Activated T-cell treated with anti-CD3 and anti-CD28 coated beads, Interleukin-2, amount 50 U/mL, for 4 hours (primary cell): ENCODE results near the gene DHX15. TPM values are rescaled to one million over a fixed set of nuclear protein-coding genes. Genes with fewer than 3 reads are reported as not detected.

Experiments
- ATAC-seq, 2 donors: fragments of 200-7000 bp; cut with Tn5 transposase; one replicate each; pipeline ENCODE4 v1.10.0; 2021
- DNase-seq: peaks from one replicate; pipeline ENCODE4 v3.0.0-alpha.2; 2020
- H3K27me3 Mint-ChIP-seq: one replicate; pipeline ENCODE4 v1.8.0; 2021; ENCODE audit warnings: low read depth, mixed read lengths
- H3K36me3 Mint-ChIP-seq: one replicate; pipeline ENCODE4 v1.8.0; 2022; ENCODE audit warnings: mixed read lengths; ENCODE audit not compliant: insufficient read depth
- H3K4me1 Mint-ChIP-seq: one replicate; pipeline ENCODE4 v1.8.0; 2021; ENCODE audit warnings: low read depth, mixed read lengths
- H3K4me3 Mint-ChIP-seq: one replicate; pipeline ENCODE4 v1.8.0; 2021; ENCODE audit warnings: mild to moderate bottlenecking, moderate library complexity, mixed read lengths
- H3K9me3 Mint-ChIP-seq: one replicate; pipeline ENCODE4 v1.8.0; 2021; ENCODE audit warnings: mixed read lengths
- total RNA-seq, 3 donors: library from RNA; stranded (reverse); gene quantifications; one replicate each; pipeline ENCODE4 v1.2.1, GENCODE V29; 2021

DHX15 gene
- total RNA-seq, 3 donors from 2014 or later: 235 to 268 (median 261) TPM

DNA sequence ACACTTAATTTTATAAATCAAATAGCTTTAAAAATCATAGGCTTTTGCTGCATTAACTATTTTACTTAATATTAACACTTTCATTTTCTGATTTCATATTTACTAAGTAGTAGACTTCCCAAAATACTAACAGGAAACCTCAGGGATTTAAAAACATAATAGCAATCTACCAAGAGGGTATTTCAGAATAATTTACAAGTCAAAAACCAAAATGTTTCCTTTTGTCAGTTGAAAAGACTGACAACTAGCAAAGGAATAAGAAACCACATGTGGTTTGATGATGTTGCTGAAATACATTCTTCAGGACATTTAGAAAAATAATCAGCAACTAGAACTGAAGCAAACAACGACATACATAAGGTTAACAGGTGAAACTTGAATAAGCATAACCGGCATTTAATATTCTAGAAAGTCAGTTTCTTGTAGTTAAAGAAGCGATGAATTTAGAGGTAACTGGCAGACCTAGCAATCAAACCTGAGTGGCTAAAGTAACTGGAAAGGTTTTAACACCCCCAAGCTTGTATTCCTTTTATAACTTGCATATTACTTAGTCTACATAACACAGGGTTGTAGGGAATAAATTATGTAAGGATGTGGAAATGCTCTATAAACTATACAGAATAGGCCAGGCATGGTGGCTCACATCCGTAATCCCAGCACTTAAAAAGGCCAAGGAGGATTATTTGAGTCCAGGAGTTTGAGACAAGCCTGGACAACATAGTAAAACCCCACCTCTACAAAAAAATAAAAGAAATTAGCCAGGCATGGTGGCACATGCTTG is 40.0 kb downstream of the DHX15 start:
- ATAC-seq: no peak
- DNase-seq: no peak
- H3K9me3 Mint-ChIP-seq: no peaks in the 10 kb centered on the region
- peaks cover 42% of the 10 kb centered on the region for H3K36me3 Mint-ChIP-seq
- no peaks in the 10 kb centered on the region for H3K27me3 Mint-ChIP-seq
- no peak overlapping the region for H3K4me3 Mint-ChIP-seq
- H3K4me1 Mint-ChIP-seq: peaks cover 40% of the 10 kb centered on the region

DNA sequence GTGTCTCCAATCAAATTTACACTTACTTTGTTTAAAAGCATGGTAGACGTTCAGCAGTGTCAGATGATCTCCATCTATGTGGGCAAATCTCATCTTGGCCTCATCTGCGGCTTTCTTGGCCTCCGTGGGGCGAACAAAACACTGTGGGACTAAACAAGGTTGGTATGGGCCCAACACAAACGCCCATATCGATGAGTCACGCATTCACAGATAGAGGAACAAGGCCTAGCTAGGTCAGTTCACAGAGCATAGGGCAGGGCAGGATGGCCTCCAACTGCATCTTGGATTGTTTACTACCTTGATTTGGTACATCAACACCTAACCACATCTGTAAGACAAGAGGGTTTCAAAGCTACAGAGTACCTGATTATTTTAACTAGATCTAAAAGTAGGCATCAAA is 47.3 kb downstream of the DHX15 start:
- Mint-ChIP-seq H3K4me1 (peaks cover 12% of the 10 kb centered on the region), H3K4me3 (no peak overlapping the region), H3K27me3 (no peaks in the 10 kb centered on the region), H3K9me3 (no peaks in the 10 kb centered on the region), H3K36me3 (peaks cover 34% of the 10 kb centered on the region)
- no peak for ATAC-seq
- no peak for DNase-seq

DNA sequence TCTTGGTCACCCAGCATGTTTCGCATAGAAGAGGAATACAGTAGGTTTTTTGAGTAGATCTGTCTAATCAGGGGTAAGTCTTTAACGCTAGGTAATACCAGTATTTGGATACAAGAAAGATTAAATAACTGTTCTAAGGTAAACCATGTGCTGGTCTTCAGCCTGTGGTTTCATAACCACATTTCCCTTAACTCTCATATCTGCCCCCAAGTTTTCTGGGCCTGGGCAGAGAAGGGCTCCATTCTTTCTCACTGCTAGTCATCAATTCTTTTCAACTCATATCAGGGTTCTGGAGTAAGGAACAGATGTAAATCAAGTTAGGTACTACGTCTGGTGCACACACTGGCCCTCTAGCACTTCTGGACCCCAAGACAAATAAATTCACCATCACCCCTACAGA is 49.0 kb downstream of the DHX15 start:
- Mint-ChIP-seq H3K9me3 (no peaks in the 10 kb centered on the region), H3K27me3 (no peaks in the 10 kb centered on the region), H3K4me3 (no peak overlapping the region), H3K36me3 (peaks cover 30% of the 10 kb centered on the region), H3K4me1 (peaks cover 12% of the 10 kb centered on the region)
- DNase-seq: no peak
- no peak for ATAC-seq

GRCh38 chr4:24533364-24533763 is 51.0 kb downstream of the DHX15 start:
- H3K4me1 Mint-ChIP-seq: peaks cover 6% of the 10 kb centered on the region

GRCh38 chr4:24529555-24529954 is 54.8 kb downstream of the DHX15 start:
- H3K36me3 Mint-ChIP-seq: peaks cover 46% of the 10 kb centered on the region
- H3K9me3 Mint-ChIP-seq: no peaks in the 10 kb centered on the region
- no peaks in the 10 kb centered on the region for H3K27me3 Mint-ChIP-seq
- no peak overlapping the region for H3K4me3 Mint-ChIP-seq
- ATAC-seq: no peak
- H3K4me1 Mint-ChIP-seq: no peaks in the 10 kb centered on the region
- no peak for DNase-seq

More at GRCh38 chr4:24533364-24533763, 51.0 kb downstream of the DHX15 start:
- ATAC-seq (no peak), DNase-seq (no peak)
- Mint-ChIP-seq H3K4me3 (no peak overlapping the region), H3K36me3 (peaks cover 32% of the 10 kb centered on the region), H3K9me3 (no peaks in the 10 kb centered on the region), H3K27me3 (no peaks in the 10 kb centered on the region)

DNA sequence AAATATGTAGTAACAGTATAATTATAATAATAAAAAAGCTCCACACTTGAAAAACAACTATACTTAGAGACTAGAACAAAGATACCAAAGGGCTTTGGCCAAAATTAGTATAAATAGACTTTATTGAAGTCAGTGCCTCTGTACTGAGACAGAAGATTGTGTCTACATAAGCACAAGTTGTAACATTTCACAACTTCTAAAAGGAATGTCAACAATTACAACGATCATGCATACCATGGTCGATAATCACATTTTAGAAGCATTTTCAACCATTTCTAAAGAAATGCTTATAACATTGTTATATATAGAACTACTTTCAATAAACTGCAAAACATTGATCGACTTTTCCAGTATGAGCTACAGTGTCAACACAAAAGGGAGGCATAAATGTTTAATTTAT is 57.0 kb downstream of the DHX15 start:
- Mint-ChIP-seq H3K36me3 (peaks cover 48% of the 10 kb centered on the region), H3K4me1 (peaks cover 4% of the 10 kb centered on the region), H3K9me3 (no peaks in the 10 kb centered on the region), H3K27me3 (no peaks in the 10 kb centered on the region), H3K4me3 (no peak overlapping the region)
- DNase-seq (no peak), ATAC-seq (no peak)

DNA sequence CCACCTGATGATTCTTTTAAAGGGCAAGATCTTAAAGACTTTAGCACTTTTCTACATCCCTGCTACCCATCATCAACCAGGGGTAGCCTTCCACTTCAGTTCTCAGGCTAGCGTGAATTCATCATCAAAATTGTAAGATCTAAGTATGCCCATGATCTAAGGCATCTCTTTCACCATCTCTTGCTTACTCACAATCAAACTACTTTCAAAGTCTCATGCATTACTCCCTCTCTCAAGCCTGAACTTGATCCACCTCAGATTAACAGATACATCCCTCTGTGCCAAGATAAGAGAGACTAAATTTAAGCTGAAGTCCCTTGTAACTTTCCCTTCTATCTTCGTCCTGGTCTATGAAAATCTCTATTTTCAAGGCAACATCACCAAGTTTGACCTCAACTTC is 62.8 kb downstream of the DHX15 start:
- H3K4me3 Mint-ChIP-seq: no peak overlapping the region
- ATAC-seq: no peak
- peaks cover 37% of the 10 kb centered on the region for H3K36me3 Mint-ChIP-seq

GRCh38 chr4:24519649-24520048 is 64.7 kb downstream of the DHX15 start:
- DNase-seq (no peak), ATAC-seq (no peak)
- H3K27me3 Mint-ChIP-seq: no peaks in the 10 kb centered on the region
- no peak overlapping the region for H3K4me3 Mint-ChIP-seq
- H3K9me3 Mint-ChIP-seq: no peaks in the 10 kb centered on the region
- peaks cover 29% of the 10 kb centered on the region for H3K36me3 Mint-ChIP-seq
- peaks cover 8% of the 10 kb centered on the region for H3K4me1 Mint-ChIP-seq

More for the DNA sequence above, 62.8 kb downstream of the DHX15 start:
- no peaks in the 10 kb centered on the region for H3K9me3 Mint-ChIP-seq
- H3K4me1 Mint-ChIP-seq: peaks cover 8% of the 10 kb centered on the region
- no peak for DNase-seq
- no peaks in the 10 kb centered on the region for H3K27me3 Mint-ChIP-seq

- H3K36me3 Mint-ChIP-seq: peaks cover 19% of the 10 kb centered on the region
- no peaks in the 10 kb centered on the region for H3K27me3 Mint-ChIP-seq
- ATAC-seq: no peak
- H3K4me1 Mint-ChIP-seq: peaks cover 7% of the 10 kb centered on the region
- DNase-seq: no peak
- no peaks in the 10 kb centered on the region for H3K9me3 Mint-ChIP-seq
- H3K4me3 Mint-ChIP-seq: no peak overlapping the region
Observed at GRCh38 chr4:24517676-24518075, 66.7 kb downstream of the DHX15 start.

- H3K4me3 Mint-ChIP-seq: no peak overlapping the region
- peaks cover 16% of the 10 kb centered on the region for H3K36me3 Mint-ChIP-seq
- no peaks in the 10 kb centered on the region for H3K9me3 Mint-ChIP-seq
- H3K4me1 Mint-ChIP-seq: peaks cover 4% of the 10 kb centered on the region
- no peak for DNase-seq
- H3K27me3 Mint-ChIP-seq: no peaks in the 10 kb centered on the region
- no peak for ATAC-seq
Observed at GRCh38 chr4:24516926-24517325, 67.4 kb downstream of the DHX15 start.

GRCh38 chr4:24515698-24516097 is 68.7 kb downstream of the DHX15 start:
- H3K4me3 Mint-ChIP-seq: no peak overlapping the region
- peaks cover 12% of the 10 kb centered on the region for H3K36me3 Mint-ChIP-seq
- peaks cover 4% of the 10 kb centered on the region for H3K4me1 Mint-ChIP-seq
- H3K9me3 Mint-ChIP-seq: no peaks in the 10 kb centered on the region
- no peak for DNase-seq
- ATAC-seq: no peak
- H3K27me3 Mint-ChIP-seq: no peaks in the 10 kb centered on the region

- Mint-ChIP-seq H3K27me3 (no peaks in the 10 kb centered on the region), H3K9me3 (no peaks in the 10 kb centered on the region), H3K36me3 (peaks cover 8% of the 10 kb centered on the region), H3K4me1 (peaks cover 4% of the 10 kb centered on the region), H3K4me3 (no peak overlapping the region)
- ATAC-seq (no peak), DNase-seq (no peak)
Observed at GRCh38 chr4:24514808-24515207, 69.5 kb downstream of the DHX15 start.

- Mint-ChIP-seq H3K36me3 (peaks cover 10% of the 10 kb centered on the region), H3K4me3 (no peak overlapping the region), H3K9me3 (no peaks in the 10 kb centered on the region), H3K27me3 (no peaks in the 10 kb centered on the region), H3K4me1 (peaks cover 4% of the 10 kb centered on the region)
- DNase-seq: no peak
- ATAC-seq: no peak
Observed at GRCh38 chr4:24513718-24514117, 70.6 kb downstream of the DHX15 start.

DNA sequence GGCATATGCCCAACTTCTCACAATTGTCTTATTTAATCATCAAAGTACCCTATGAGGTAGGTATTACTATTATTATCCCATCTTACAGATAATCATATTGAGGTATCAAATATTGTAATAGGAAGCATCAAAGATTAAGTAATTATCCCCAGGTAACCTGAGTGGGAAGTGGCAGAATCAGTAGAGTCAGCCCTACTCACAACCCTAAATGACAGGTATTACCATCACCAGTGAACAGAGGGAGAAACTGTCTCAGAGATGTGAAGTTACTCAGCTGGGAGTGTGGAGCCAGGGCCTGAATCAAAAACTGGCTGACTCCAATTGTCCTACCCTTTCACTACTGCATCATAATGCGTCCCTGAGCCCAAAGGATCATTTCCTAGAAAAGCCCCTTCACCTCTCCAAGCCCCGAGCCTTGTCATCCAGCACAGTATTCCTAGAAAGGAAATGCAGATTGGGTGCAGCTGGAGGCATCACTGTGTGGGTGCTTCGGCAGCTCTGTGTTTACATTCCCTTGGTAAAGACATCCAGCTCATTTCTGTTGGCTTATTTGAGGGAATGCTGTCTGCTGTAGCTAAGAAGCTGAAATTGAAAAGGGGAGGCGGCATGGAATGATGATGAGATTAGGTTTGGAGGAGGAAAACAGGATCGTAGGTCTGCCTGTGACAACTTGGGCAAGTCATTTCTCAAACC is 72.8 kb downstream of the DHX15 start:
- no peak for DNase-seq
- no peak for ATAC-seq
- Mint-ChIP-seq H3K27me3 (no peaks in the 10 kb centered on the region), H3K4me1 (no peaks in the 10 kb centered on the region), H3K36me3 (peaks cover 5% of the 10 kb centered on the region), H3K4me3 (no peak overlapping the region), H3K9me3 (no peaks in the 10 kb centered on the region)

- no peaks in the 10 kb centered on the region for H3K27me3 Mint-ChIP-seq
- H3K36me3 Mint-ChIP-seq: peaks cover 3% of the 10 kb centered on the region
- H3K4me1 Mint-ChIP-seq: no peaks in the 10 kb centered on the region
- no peaks in the 10 kb centered on the region for H3K9me3 Mint-ChIP-seq
- no peak for ATAC-seq
- no peak for DNase-seq
- H3K4me3 Mint-ChIP-seq: no peak overlapping the region
Observed at GRCh38 chr4:24510091-24510490, 74.3 kb downstream of the DHX15 start.
